HAP-1 (cell line): Measurements from ENCODE around the gene ATP6V0B.

ENCODE experiments used
- DNase-seq, 2 experiments: peaks; one replicate each; pipeline ENCODE4 v3.0.0-alpha.2; 2016 to 2020; ENCODE audit warnings: low spot score in 2 of 2
- H3K27me3 ChIP-seq: fragments of 250-450 bp; sonication (Bioruptor Pico); 2 replicates; pipeline ENCODE4 v1.5.1; 2020; ENCODE audit warnings: low read depth, mild to moderate bottlenecking, moderate library complexity
- H3K36me3 ChIP-seq: fragments of 250-450 bp; sonication (Bioruptor Pico); replicated peaks from 2 replicates; pipeline ENCODE4 v1.5.1; 2020; ENCODE audit warnings: mild to moderate bottlenecking
- H3K4me1 ChIP-seq: fragments of 250-450 bp; sonication (Bioruptor Pico); 2 replicates; pipeline ENCODE4 v1.5.1; 2020; ENCODE audit warnings: mild to moderate bottlenecking
- H3K4me3 ChIP-seq: fragments of 250-450 bp; sonication (Bioruptor Pico); 2 replicates; pipeline ENCODE4 v1.5.1; 2020; ENCODE audit warnings: mild to moderate bottlenecking, moderate library complexity
- H3K9me3 ChIP-seq: fragments of 250-450 bp; sonication (Bioruptor Pico); 2 replicates; pipeline ENCODE4 v1.5.1; 2020; ENCODE audit warnings: mild to moderate bottlenecking, moderate library complexity
- in situ Hi-C: fragments of 300-500 bp; cut with MboI; formaldehyde crosslinking; loops from 3 replicates; pipeline ENCODE4 v1.14.3; 2020; ENCODE audit warnings: low sequenced_read_pairs, inconsistent platforms, mixed read lengths

Gene ATP6V0B

GRCh38 chr1:43936431-43937151 is 38.2 kb upstream of the ATP6V0B start:
- in situ Hi-C loops, result loop anchor here (25.0 kb wide), 1 partner anchor 399 kb away; the partner anchor contains the start of gene PTPRF

DNA sequence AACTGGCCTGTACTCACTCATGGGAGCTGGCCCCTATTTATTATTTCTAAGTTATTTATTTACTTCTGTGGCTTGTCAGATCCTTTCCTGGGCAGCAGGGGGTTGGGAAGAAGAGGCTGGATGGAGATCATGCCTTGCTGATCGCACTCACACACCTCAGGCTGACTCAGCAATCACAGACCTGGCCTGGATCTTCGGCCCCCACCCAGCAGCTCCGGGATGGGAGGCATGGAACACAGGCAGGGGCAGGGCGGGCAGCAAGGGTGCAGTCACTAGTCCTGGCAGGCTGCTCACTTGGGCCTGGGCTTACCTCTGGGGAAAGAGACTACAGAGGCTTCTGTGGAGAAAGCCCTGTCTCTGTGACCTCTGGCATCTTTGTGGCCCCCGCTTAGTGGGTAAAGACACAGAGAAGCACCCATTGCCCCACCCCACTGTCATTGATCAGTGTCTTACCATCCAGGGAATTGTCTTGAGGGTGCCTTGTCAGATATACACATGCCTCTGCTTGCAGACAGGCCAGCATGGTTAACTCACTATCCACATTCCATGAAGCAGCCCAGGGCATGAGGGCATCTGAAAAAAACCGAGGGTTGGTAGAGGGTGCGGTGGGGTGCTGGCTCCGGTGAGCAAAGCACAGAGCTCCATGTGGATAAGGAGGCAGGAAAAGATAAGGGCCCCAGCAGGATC is 37.4 kb upstream of the ATP6V0B start:
- in situ Hi-C loops, result loop anchor here (25.0 kb wide), 1 partner anchor 400 kb away; the partner anchor contains the start of gene PTPRF
- H3K9me3 ChIP-seq, result no peaks in the 10 kb centered on the region
- H3K4me1 ChIP-seq, result peaks cover 3% of the 10 kb centered on the region; the same call in 1 of the 2 replicates
- H3K4me3 ChIP-seq, result no peak overlapping the region
- no peaks in the 10 kb centered on the region for H3K27me3 ChIP-seq
- no peak for DNase-seq
- H3K36me3 ChIP-seq, result no peaks in the 10 kb centered on the region

More at GRCh38 chr1:43936431-43937151, 38.2 kb upstream of the ATP6V0B start:
- Histone ChIP-seq H3K36me3 (no peaks in the 10 kb centered on the region), H3K9me3 (no peaks in the 10 kb centered on the region), H3K4me1 (peaks cover 3% of the 10 kb centered on the region; the same call in 1 of the 2 replicates), H3K27me3 (no peaks in the 10 kb centered on the region), H3K4me3 (no peak overlapping the region)
- DNase-seq, result no peak

- DNase-seq, result no peak
- in situ Hi-C loops, result loop anchor here (25.0 kb wide), 1 partner anchor 401 kb away; the partner anchor contains the start of gene PTPRF
- no peaks in the 10 kb centered on the region for H3K9me3 ChIP-seq
- H3K4me1 ChIP-seq, result peaks cover 3% of the 10 kb centered on the region; the same call in 1 of the 2 replicates
- no peak overlapping the region for H3K4me3 ChIP-seq
- H3K27me3 ChIP-seq, result no peaks in the 10 kb centered on the region
- no peaks in the 10 kb centered on the region for H3K36me3 ChIP-seq
Measured at GRCh38 chr1:43938383-43938782, 36.4 kb upstream of the ATP6V0B start.

- H3K27me3 ChIP-seq, result no peaks in the 10 kb centered on the region
- in situ Hi-C loops, result loop anchor here (25.0 kb wide), 1 partner anchor 402 kb away; the partner anchor contains the start of gene PTPRF
- H3K4me3 ChIP-seq, result no peak overlapping the region
- no peaks in the 10 kb centered on the region for H3K36me3 ChIP-seq
- no peak for DNase-seq
- peaks cover 3% of the 10 kb centered on the region; the same call in 1 of the 2 replicates for H3K4me1 ChIP-seq
- no peaks in the 10 kb centered on the region for H3K9me3 ChIP-seq
Measured at GRCh38 chr1:43938892-43939587, 35.7 kb upstream of the ATP6V0B start.

DNA sequence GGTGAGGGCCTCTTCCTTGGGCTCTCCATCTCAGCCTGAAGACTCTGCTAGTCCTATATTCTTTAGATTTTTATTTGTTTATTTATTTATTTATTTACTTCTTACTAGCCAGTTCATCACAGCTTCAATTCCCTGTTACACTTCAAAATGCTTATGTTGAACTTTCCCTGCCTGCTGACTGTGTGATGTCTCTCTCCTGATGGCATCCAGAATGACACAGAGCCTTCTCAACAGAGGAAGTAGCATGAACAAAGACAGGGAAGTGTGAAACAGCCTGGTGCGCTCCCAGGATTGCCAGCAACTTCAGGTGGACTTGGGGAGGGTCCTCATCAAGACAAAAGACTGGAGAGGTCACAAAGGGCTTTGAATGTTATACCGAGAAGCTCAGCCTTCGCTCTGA is 32.3 kb upstream of the ATP6V0B start:
- Histone ChIP-seq H3K4me1 (peaks cover 6% of the 10 kb centered on the region), H3K9me3 (no peaks in the 10 kb centered on the region), H3K27me3 (no peaks in the 10 kb centered on the region), H3K4me3 (no peak overlapping the region), H3K36me3 (no peaks in the 10 kb centered on the region)
- no peak for DNase-seq
- in situ Hi-C loops, result loop anchor here (25.0 kb wide), 1 partner anchor 405 kb away; the partner anchor contains the start of gene PTPRF

GRCh38 chr1:43944860-43945259 is 29.9 kb upstream of the ATP6V0B start:
- Histone ChIP-seq H3K4me3 (no peak overlapping the region), H3K9me3 (no peaks in the 10 kb centered on the region), H3K27me3 (no peaks in the 10 kb centered on the region), H3K36me3 (no peaks in the 10 kb centered on the region), H3K4me1 (peaks cover 6% of the 10 kb centered on the region)
- in situ Hi-C loops, result loop anchor here (25.0 kb wide), 1 partner anchor 408 kb away; the partner anchor contains the start of gene PTPRF
- DNase-seq, result no peak

DNA sequence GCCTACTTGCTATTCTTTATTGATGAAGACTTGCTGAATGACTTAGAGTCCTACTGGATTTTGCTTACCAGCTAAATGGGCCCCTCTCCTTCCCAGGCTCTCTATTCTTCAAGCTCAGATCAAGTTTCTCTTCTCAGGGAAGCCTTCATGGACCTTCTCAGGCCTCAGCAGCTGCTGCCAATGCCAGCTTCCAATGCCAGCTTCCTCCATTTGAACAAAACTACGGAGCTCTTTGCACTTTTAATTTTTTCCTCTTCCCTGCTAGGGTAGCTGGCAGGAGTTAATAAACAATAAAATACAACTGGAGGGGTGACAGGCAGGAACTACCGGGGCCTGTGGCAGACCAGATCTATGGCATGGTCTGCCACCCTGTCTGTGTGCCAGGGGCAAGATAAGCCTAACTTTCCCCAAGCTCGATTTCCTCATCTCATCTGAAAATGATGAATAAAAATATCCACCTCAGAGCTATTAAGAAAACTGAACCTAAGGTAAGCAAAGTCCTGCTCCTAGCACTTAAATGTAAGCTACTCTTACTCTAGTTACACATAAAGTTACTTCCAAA is 29.0 kb upstream of the ATP6V0B start:
- Histone ChIP-seq H3K27me3 (no peaks in the 10 kb centered on the region), H3K9me3 (no peaks in the 10 kb centered on the region), H3K4me1 (peaks cover 6% of the 10 kb centered on the region), H3K4me3 (peak overlapping the region; percentile 53), H3K36me3 (no peaks in the 10 kb centered on the region)
- no peak for DNase-seq
- in situ Hi-C loops, result loop anchor here (25.0 kb wide), 1 partner anchor 408 kb away; the partner anchor contains the start of gene PTPRF

DNA sequence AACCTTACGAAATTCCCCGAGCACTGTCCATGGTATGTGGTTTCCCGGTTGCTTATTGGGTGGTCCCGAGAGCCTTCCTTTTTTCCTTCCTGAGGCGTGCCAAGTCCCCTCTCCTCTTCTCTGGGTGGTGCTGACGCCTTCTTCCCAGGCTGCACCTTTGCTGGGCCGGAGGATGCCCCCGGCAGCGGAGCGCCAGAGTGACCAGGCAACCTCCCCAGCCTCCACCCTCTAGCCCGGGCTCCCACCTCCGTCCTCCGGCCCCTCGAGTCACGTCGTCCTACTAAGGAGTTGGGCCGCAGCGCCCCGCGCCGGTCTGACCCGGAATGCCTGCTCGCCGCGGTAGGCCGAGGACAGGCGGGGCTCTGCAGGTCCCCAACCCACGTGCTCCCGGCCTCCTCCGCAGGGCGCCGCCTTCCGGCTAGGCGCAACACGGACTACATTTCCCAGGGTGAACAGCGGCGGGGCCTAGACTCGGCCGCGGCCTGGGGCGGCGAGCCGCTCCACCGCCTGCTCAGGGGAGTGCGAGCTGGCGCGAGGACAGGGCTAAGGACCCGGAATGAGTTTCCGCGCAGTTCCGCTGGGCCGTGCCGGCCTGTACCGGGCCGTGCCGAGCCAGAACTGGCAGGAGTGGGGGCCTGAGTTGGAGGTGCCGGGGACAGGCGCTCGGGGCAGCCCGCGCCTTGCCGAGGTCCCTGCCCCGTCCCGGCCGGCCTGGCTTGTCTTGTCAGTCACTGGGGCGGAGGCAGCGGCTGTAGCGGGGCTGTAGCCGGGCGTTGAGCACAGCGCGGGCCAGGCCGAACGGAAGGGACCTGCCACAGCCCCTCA is 28.3 kb upstream of the ATP6V0B start, which contains the start of gene IPO13:
Gene IPO13, plus strand, starts transcription at position 715 of the 825 bp plus-strand sequence. CDS start 651 bp downstream, outside the sequence.
- DNase-seq, result peak; percentile 93 to 97
- Histone ChIP-seq H3K27me3 (no peaks in the 10 kb centered on the region), H3K9me3 (no peaks in the 10 kb centered on the region), H3K36me3 (no peaks in the 10 kb centered on the region), H3K4me1 (peaks cover 6% of the 10 kb centered on the region), H3K4me3 (peak within 1 kb of the TSS; percentile 53)
- in situ Hi-C loops, result loop anchor here (25.0 kb wide), 1 partner anchor 409 kb away; the partner anchor contains the start of gene PTPRF

- Histone ChIP-seq H3K4me1 (peaks cover 6% of the 10 kb centered on the region), H3K9me3 (no peaks in the 10 kb centered on the region), H3K27me3 (no peaks in the 10 kb centered on the region), H3K4me3 (peak overlapping the region; percentile 53), H3K36me3 (no peaks in the 10 kb centered on the region)
- in situ Hi-C loops, result loop anchor here (25.0 kb wide), 1 partner anchor 410 kb away; the partner anchor contains the start of gene PTPRF
- DNase-seq, result no peak
Measured at GRCh38 chr1:43947061-43947873, 27.5 kb upstream of the ATP6V0B start.

GRCh38 chr1:43947874-43948437 is 26.8 kb upstream of the ATP6V0B start:
- peak; percentile 14 to 43 for DNase-seq
- in situ Hi-C loops, result loop anchor here (25.0 kb wide), 1 partner anchor 411 kb away; the partner anchor contains the start of gene PTPRF
- Histone ChIP-seq H3K4me3 (peak overlapping the region; percentile 53), H3K4me1 (peaks cover 6% of the 10 kb centered on the region), H3K27me3 (no peaks in the 10 kb centered on the region), H3K36me3 (no peaks in the 10 kb centered on the region), H3K9me3 (no peaks in the 10 kb centered on the region)

DNA sequence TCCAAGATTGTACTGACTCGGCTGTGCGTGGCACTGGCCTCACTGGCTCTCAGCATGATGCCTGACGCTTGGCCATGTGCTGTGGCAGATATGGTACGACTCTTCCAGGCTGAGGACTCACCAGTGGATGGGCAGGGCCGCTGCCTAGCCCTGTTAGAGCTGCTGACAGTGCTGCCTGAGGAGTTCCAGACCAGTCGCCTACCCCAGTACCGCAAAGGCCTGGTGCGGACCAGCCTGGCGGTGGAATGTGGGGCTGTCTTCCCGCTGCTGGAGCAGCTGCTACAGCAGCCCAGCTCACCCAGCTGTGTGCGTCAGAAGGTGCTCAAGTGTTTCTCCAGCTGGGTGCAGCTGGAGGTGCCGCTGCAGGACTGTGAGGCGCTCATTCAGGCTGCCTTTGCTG is 25.1 kb upstream of the ATP6V0B start:
- Histone ChIP-seq H3K27me3 (no peaks in the 10 kb centered on the region), H3K4me1 (peaks cover 6% of the 10 kb centered on the region), H3K4me3 (no peak overlapping the region), H3K9me3 (no peaks in the 10 kb centered on the region), H3K36me3 (no peaks in the 10 kb centered on the region)
- in situ Hi-C loops, result loop anchor here (25.0 kb wide), 1 partner anchor 412 kb away; the partner anchor contains the start of gene PTPRF
- no peak for DNase-seq
